HAP-1 (cell line): ENCODE results near the gene ANO8.
"Not testable (repeated sequence)": the region's sequence is repeated elsewhere in the genome, so short reads cannot be mapped to it uniquely, and the experiment has no call there.

ENCODE experiments used
- DNase-seq, 2 experiments: peaks; one replicate each; pipeline ENCODE4 v3.0.0-alpha.2; 2016 to 2020; ENCODE audit warnings: low spot score in 2 of 2
- H3K27me3 ChIP-seq: fragments of 250-450 bp; sonication (Bioruptor Pico); 2 replicates; pipeline ENCODE4 v1.5.1; 2020; ENCODE audit warnings: low read depth, mild to moderate bottlenecking, moderate library complexity
- H3K36me3 ChIP-seq: fragments of 250-450 bp; sonication (Bioruptor Pico); replicated peaks from 2 replicates; pipeline ENCODE4 v1.5.1; 2020; ENCODE audit warnings: mild to moderate bottlenecking
- H3K4me1 ChIP-seq: fragments of 250-450 bp; sonication (Bioruptor Pico); 2 replicates; pipeline ENCODE4 v1.5.1; 2020; ENCODE audit warnings: mild to moderate bottlenecking
- H3K4me3 ChIP-seq: fragments of 250-450 bp; sonication (Bioruptor Pico); 2 replicates; pipeline ENCODE4 v1.5.1; 2020; ENCODE audit warnings: mild to moderate bottlenecking, moderate library complexity
- H3K9me3 ChIP-seq: fragments of 250-450 bp; sonication (Bioruptor Pico); 2 replicates; pipeline ENCODE4 v1.5.1; 2020; ENCODE audit warnings: mild to moderate bottlenecking, moderate library complexity
- in situ Hi-C: fragments of 300-500 bp; cut with MboI; formaldehyde crosslinking; loops from 3 replicates; pipeline ENCODE4 v1.14.3; 2020; ENCODE audit warnings: low sequenced_read_pairs, inconsistent platforms, mixed read lengths

ANO8 gene, protein sequence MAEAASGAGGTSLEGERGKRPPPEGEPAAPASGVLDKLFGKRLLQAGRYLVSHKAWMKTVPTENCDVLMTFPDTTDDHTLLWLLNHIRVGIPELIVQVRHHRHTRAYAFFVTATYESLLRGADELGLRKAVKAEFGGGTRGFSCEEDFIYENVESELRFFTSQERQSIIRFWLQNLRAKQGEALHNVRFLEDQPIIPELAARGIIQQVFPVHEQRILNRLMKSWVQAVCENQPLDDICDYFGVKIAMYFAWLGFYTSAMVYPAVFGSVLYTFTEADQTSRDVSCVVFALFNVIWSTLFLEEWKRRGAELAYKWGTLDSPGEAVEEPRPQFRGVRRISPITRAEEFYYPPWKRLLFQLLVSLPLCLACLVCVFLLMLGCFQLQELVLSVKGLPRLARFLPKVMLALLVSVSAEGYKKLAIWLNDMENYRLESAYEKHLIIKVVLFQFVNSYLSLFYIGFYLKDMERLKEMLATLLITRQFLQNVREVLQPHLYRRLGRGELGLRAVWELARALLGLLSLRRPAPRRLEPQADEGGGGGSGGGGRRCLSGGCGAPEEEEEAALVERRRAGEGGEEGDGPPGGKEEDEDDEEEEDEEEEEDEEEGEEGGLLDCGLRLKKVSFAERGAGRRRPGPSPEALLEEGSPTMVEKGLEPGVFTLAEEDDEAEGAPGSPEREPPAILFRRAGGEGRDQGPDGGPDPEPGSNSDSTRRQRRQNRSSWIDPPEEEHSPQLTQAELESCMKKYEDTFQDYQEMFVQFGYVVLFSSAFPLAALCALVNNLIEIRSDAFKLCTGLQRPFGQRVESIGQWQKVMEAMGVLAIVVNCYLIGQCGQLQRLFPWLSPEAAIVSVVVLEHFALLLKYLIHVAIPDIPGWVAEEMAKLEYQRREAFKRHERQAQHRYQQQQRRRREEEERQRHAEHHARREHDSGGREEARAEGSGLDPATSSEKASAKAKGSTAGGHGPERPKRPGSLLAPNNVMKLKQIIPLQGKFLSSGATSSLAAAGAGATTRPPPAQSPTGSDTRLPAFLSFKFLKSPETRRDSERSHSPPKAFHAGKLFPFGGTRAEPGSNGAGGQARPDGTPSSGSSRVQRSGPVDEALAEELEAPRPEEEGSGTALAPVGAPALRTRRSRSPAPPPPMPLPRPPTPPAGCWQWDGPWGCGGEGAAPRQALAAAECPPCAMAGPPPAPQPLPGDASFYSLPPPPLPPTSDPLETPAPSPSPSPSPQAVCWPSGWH

DNA sequence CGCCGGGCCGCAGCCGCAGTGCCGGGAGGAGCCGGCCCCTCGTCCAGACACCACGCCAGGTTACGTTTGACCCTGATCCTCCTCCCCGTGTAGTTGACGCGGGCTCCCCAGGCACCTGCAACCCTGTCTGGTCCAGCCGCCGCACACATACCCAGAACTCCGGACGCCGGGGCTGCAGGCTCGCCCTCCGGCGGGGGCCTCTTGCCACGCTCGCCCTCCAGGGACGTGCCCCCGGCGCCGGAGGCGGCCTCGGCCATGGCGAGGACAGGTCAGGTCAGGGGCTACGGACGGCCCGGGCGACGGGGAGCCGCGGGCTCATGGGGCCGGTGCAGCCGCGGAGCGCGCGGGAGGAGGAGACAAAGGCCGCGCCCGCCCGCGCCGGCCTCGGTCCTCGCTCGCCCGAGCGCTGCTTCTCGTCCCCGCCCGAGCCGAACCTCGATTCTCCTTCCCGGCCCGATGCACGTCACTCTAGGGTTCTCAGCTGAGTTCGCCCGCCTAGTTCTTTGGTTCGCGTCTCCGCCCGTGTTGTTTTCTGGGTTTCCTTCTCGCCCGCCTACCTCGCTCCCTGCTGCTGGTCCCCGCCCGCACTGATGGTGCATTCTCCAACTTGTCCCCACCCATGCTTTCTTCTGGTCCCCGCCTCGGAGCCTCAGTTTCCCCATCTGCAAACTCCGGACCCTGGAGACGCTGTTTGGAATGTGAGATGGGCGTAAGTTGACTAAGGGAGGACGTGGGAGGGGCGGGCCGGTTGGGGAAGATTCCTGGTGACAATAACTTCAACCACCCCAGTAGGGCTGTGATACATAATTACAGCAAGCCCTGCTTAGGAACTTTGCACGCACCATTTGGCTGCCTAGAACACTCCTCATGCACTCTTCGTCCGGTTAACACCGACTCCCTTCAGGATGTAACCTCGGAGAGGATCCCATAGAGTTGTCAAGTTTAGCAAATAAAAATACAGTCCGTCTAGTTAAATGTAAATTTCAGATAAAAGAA, at the start of gene ANO8:
Gene ANO8 (minus strand): TSS at position 442 of the 996 bp plus-strand sequence. CDS start 185 bp downstream, at position 257.
- peak; percentile 93 to 99 for DNase-seq
- in situ Hi-C loops = no loop called here
- H3K36me3 ChIP-seq = peaks cover 10% of the 10 kb centered on the region
- H3K9me3 ChIP-seq = no peaks in the 10 kb centered on the region
- peaks cover 16% of the 10 kb centered on the region for H3K4me1 ChIP-seq
- H3K4me3 ChIP-seq = peak within 1 kb of the TSS; percentile 65
- no peaks in the 10 kb centered on the region for H3K27me3 ChIP-seq

DNA sequence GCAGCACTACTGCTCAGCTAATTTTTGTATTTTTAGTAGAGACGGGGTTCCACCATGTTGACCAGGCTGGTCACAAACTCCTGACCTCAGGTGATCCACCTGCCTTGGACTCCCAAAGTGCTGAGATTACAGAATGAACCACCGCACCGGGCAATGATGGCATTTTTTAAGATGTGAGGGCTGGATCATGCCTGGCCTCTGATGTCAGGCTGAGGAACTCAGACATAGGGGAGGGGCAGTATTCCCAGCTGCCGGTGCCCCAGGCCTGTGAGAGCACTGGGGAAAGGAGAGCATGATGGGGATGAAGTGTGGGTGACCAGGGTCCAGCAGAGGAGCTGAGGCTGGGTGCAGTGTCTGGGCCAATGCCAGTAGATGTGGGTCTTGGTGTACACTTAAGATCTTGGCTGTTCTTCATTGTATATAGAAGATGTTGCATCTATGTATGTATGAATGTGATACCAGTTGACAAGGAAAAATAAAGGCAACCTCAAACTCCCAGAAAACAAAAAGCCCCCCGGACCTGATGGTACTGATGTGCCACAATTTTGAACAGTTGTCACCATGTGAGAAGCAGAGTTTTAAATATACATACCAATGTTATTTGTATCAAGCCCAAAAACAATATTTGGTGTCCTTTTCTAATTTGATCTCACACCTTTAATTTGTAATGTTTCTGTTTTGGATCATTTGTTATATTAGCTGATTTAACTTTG, 45.9 kb upstream of the ANO8 start:
- Histone ChIP-seq H3K4me1 (peaks cover 6% of the 10 kb centered on the region), H3K9me3 (no peaks in the 10 kb centered on the region; the same call in 1 of the 2 replicates), H3K4me3 (no peak overlapping the region), H3K36me3 (no peaks in the 10 kb centered on the region), H3K27me3 (no peaks in the 10 kb centered on the region)
- DNase-seq = no peak
- in situ Hi-C loops = no loop called here

DNA sequence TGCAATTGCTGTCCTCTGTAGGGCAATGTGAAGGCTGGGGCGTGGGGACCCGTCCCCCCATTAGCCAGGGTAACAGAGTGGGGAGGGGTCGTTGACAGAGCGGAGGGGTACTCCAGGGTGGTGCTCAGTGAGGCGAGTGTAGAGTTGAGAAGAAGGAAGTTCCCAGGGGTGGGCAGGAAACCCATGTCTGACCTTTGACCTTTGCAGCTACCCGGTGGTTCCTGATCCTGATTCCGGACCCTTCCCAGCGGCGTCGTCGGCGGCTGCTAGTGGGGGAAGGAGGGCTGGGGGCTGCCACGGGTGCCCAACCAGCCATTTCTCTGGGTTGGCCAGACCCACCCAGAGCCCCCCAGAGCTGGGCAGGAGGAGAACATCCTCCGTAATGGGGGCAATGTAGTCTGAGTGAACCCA, 44.6 kb upstream of the ANO8 start:
- H3K4me3 ChIP-seq = no peak overlapping the region
- no peaks in the 10 kb centered on the region; the same call in 1 of the 2 replicates for H3K9me3 ChIP-seq
- no peaks in the 10 kb centered on the region for H3K36me3 ChIP-seq
- H3K27me3 ChIP-seq = no peaks in the 10 kb centered on the region
- DNase-seq = peak in 1 of 2 experiments; percentile 21
- in situ Hi-C loops = no loop called here
- peaks cover 6% of the 10 kb centered on the region for H3K4me1 ChIP-seq

DNA sequence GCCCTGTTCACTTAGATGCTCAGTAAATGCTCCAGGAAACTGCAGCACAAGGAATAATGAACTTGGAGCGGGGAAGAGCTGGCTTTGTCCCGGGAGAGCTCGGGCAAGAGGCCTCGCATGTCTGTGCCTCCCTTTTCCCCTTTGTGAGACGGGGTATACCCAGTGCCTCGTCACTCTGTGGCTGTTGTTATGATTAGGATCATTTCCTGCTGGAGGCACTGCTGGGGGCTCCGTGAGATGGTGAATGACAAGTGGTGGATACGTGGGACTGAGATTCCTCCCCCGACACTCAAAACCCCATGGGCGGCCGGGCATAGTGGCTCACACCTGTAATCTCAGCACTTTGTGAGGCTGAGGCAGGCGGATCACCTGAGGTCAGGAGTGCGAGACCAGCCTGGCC, 43.6 kb upstream of the ANO8 start:
- in situ Hi-C loops = no loop called here

DNA sequence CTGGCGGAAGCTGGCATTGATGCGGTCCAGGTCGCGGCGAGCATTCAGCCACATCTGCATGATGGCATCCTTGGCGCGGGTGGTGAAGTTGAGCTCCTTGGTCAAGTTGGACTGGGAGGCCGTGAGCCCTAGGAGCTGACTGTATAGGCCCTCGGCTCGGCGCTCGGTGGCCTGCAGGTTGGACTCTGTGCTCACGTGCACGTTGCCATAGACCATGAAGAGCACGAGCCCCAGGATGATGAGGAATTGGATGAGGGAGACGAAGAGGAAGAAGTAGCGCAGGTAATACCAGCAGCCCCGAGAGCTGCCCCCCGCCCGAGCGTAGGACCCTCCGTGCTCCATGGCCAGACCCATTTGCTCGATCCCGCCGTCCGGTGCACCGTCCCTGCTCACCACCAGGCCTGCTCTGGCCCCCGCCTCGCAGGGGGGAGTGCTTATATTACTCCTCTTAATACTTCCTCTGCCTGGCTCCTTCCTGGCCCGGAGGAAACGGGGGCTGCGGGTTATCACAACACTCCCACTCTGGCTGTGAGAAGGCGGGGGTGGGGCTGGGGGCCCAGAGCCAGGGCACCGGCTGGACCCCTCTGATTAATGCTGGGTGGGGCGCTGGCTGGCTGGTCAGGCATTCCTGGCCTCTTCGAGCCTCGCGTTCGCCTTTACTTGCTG, 42.4 kb upstream of the ANO8 start, which contains the start of gene PLVAP:
Gene PLVAP (minus strand): TSS at position 408 of the 666 bp plus-strand sequence. CDS start 54 bp downstream, at position 354.
- no peak for DNase-seq
- Histone ChIP-seq H3K4me1 (no peaks in the 10 kb centered on the region), H3K4me3 (no peak within 1 kb of the TSS), H3K36me3 (no peaks in the 10 kb centered on the region), H3K27me3 (no peaks in the 10 kb centered on the region), H3K9me3 (no peaks in the 10 kb centered on the region; the same call in 1 of the 2 replicates)
- in situ Hi-C loops = no loop called here

More for the DNA sequence above, 43.6 kb upstream of the ANO8 start:
- no peaks in the 10 kb centered on the region for H3K36me3 ChIP-seq
- no peak overlapping the region for H3K4me3 ChIP-seq
- no peaks in the 10 kb centered on the region for H3K27me3 ChIP-seq
- DNase-seq = no peak
- H3K4me1 ChIP-seq = peaks cover 6% of the 10 kb centered on the region
- no peaks in the 10 kb centered on the region; the same call in 1 of the 2 replicates for H3K9me3 ChIP-seq

DNA sequence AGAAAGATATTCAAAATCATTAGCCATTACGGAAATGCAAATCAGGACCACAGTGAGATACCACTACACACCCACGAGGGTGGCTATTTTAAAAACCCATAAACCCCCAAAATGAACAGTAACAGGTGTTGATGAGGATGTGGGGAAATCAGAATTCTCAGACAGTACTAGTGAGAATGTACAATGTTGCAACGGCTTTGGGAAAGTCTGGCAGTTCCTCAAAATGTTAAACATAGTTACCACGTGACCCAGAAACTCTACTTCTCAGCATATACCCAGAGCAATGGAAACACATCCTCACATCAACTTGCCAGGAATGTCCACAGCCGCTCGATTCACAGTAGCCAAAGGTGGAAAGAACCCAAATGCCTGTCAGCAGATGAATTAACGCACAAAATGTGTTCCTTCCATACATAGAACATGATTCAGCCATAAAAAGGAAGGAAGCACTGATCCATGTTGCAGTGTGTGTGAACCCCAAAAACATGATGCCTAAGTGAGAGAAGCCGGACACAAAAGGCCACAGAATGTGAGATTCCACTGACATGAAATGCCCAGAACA, 35.5 kb upstream of the ANO8 start:
- no peaks in the 10 kb centered on the region for H3K36me3 ChIP-seq
- H3K4me1 ChIP-seq = no peaks in the 10 kb centered on the region
- H3K27me3 ChIP-seq = no peaks in the 10 kb centered on the region
- no peak for DNase-seq
- in situ Hi-C loops = no loop called here
- H3K9me3 ChIP-seq = no peaks in the 10 kb centered on the region
- H3K4me3 ChIP-seq = no peak overlapping the region

DNA sequence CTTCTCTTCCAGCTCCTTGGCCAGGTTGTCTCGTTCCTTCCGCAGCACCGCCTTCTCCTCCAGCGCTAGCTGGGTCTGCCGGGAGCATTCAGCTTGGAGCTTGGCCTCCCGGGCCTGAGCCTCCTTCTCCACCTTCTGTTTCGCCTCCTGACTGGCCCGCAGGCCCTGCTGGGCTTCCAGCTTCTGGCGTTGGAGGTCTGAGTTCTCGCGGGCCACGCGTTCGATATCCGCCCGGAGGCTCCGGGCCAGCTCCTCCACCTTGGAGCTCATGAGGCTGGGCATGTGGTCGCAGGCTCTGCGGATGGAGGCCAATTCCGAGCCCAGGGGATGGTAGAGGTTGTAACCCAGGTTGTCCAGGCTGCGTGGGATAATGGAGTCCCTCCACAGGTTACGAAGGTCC, 30.7 kb upstream of the ANO8 start:
- Histone ChIP-seq H3K36me3 (no peaks in the 10 kb centered on the region), H3K9me3 (no peaks in the 10 kb centered on the region), H3K4me3 (no peak overlapping the region), H3K27me3 (no peaks in the 10 kb centered on the region), H3K4me1 (no peaks in the 10 kb centered on the region)
- in situ Hi-C loops = no loop called here
- no peak for DNase-seq

DNA sequence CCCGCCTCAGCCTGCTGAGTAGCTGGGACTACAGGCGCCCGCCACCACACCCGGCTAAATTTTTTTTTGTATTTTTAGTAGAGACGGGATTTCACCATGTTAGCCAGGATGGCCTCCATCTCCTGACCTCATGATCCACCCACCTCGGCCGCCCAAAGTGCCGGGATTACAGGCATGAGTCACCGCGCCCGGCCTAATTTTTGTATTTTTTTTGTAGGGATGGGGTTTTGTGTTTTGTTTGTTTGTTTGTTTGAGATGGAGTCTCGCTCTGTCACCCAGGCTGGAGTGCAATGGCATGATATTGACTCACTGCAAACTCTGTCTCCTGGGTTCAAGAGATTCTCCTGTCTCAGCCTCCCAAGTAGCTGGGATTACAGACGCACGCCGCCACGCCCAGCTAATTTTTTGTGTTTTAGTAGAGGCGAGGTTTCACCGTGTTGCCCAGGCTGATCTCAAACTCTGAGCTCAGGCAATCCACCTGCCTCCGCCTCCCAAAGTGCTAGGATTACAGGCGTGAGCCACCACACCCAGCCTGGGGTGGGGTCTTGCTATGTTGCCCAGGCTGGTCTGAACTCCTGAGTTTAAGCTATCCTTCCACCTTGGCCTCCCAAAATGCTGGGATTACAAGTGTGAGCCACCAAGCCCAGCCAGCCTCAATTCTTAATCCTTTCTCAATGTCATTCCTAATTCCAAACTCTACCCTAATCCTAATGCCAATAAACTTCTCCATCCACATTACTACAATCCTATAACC, 29.4 kb upstream of the ANO8 start:
- H3K9me3 ChIP-seq, DNase-seq, H3K4me3 ChIP-seq, H3K27me3 ChIP-seq, H3K36me3 ChIP-seq, H3K4me1 ChIP-seq, in situ Hi-C loops: not testable (repeated sequence)

DNA sequence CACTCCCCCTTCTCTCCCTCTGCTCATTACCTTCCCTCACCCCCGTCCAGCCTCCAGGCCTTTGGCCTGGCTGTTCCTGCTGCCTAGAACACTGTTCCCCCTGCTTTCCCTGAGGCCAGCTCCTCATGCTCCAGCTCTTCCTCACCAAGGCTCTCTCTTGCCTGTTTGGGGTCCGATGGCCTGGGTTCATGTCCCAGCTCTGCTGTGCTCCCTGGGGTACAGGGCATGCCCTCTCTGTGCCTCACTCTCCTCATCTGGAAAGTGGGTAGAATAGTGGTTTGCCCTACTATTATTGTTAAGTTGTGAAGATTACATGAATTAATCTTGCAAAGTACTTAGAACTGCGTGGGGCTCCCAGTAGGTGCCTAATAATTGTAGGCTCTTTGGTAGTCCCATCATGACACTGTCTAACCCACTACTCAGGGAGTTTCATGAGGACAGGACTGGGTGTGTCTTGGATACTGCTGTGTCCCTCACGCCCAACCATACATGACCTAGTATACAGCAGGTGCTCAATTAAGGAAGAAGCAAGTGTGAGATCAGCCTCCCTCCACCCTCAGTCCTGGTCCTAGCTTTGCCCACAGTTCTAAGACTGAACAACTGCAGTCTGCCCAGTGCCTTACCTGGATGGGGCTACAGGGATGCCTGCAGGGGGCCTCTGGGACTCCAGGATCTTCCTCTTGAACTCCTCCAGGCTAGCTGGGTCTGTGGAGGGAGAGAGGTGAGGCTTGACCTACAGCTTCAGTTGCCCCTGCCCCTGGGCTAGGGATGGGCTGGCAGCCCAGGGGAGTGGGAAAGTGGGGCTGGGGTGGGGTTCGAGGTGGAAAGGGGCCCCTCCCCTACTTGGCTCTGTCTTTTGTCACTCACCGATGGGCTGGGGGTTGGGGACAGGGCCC, 25.5 kb upstream of the ANO8 start:
- no peak for DNase-seq

DNA sequence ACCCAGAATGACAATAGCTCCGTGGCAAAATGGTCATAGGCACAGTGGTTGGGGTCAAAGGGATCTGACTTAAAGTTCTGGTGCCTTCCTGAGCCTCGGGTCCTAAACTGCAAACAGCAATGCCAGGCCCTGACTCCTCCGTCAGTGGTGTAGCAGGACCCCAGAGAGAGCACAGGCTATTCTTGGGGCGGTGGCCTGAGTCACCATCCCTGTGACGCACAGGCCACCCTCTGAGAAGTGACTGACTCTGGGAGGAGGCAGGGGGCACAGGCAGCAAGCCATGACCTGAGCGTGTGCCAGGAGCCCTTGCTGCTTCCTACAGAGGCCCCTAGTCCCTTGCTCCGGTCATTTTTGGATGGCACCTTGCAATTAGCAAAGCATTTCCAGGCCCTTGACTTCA, 23.7 kb upstream of the ANO8 start:
- DNase-seq = no peak
- Histone ChIP-seq H3K27me3 (no peaks in the 10 kb centered on the region), H3K9me3 (no peaks in the 10 kb centered on the region), H3K4me3 (no peak overlapping the region), H3K4me1 (no peaks in the 10 kb centered on the region), H3K36me3 (no peaks in the 10 kb centered on the region)
- in situ Hi-C loops = no loop called here

More for the DNA sequence above, 25.5 kb upstream of the ANO8 start:
- H3K36me3 ChIP-seq = no peaks in the 10 kb centered on the region
- no peaks in the 10 kb centered on the region for H3K9me3 ChIP-seq
- H3K27me3 ChIP-seq = no peaks in the 10 kb centered on the region
- no peak overlapping the region for H3K4me3 ChIP-seq
- no peaks in the 10 kb centered on the region for H3K4me1 ChIP-seq
- in situ Hi-C loops = no loop called here
